ENCODE data around the gene CUZD1. TPM values are rescaled to one million over a fixed set of nuclear protein-coding genes. Genes with fewer than 3 reads are reported as not detected.

The CUZD1 gene
- under 1 TPM; 0.17 to 0.63 (median 0.43) TPM for total RNA-seq

GRCh38 chr10:122845783-122846332, at the start of gene CUZD1:
TSS of gene CUZD1 (minus strand) at chr10:122845857. CDS start at chr10:122845843, 14 bp downstream.
- H3K4me3 ChIP-seq: no peak within 1 kb of the TSS
- no peaks in the 10 kb centered on the region for H3K27me3 ChIP-seq
- H3K36me3 ChIP-seq: peaks cover 0 to 19% (median 0%) of the 10 kb centered on the region in 4 donors
- TF ChIP-seq EP300 (IDR thresholded peaks at IDR 0.05) (no peak), POLR2A (IDR thresholded peaks at IDR 0.05; ENCODE audit: low read depth) (no peak)
- H3K27ac ChIP-seq (replicated peaks in 1 of 4): no peak within 1 kb of the TSS
- intact Hi-C loops (cut with DNase I): no loop called here
- 67% methylated on average over 5 of the region's 5 CpGs for WGBS
- no peak for DNase-seq (ENCODE audit: extremely low spot score)
- peaks cover 0 to 5% (median 0%) of the 10 kb centered on the region in 4 donors for H3K9me3 ChIP-seq
- no peaks in the 10 kb centered on the region for H3K4me1 ChIP-seq

- Histone ChIP-seq H3K36me3 (no peaks in the 10 kb centered on the region), H3K9me3 (no peaks in the 10 kb centered on the region), H3K27ac (replicated peaks in 1 of 4) (no peak overlapping the region), H3K4me1 (no peaks in the 10 kb centered on the region), H3K4me3 (no peak overlapping the region), H3K27me3 (peaks cover 0 to 4% (median 0%) of the 10 kb centered on the region in 4 donors)
- intact Hi-C loops (cut with DNase I): no loop called here
- TF ChIP-seq CTCF (IDR thresholded peaks at IDR 0.05) (no peak), EP300 (IDR thresholded peaks at IDR 0.05) (no peak), POLR2A (IDR thresholded peaks at IDR 0.05; ENCODE audit: low read depth) (no peak), POLR2AphosphoS5 (IDR thresholded peaks at IDR 0.05) (no peak)
- no peak for DNase-seq (ENCODE audit: extremely low spot score)
- WGBS: 87% methylated on average over 5 of the region's 5 CpGs
Measured at GRCh38 chr10:122894261-122894944, 48.7 kb upstream of the CUZD1 start.

- Histone ChIP-seq H3K27me3 (no peaks in the 10 kb centered on the region), H3K9me3 (no peaks in the 10 kb centered on the region), H3K36me3 (no peaks in the 10 kb centered on the region), H3K27ac (replicated peaks in 1 of 4) (no peak overlapping the region), H3K4me1 (peaks cover 10 to 12% (median 10%) of the 10 kb centered on the region in 4 donors), H3K4me3 (no peak overlapping the region)
- intact Hi-C loops (cut with DNase I): no loop called here
- WGBS: 92% methylated on average over 1 of the region's 1 CpG
- no peak for TF ChIP-seq EP300 (IDR thresholded peaks at IDR 0.05)
- TF ChIP-seq POLR2A (IDR thresholded peaks at IDR 0.05; ENCODE audit: low read depth): no peak
- no peak for TF ChIP-seq POLR2AphosphoS5 (IDR thresholded peaks at IDR 0.05)
- TF ChIP-seq CTCF (IDR thresholded peaks at IDR 0.05): no peak
- DNase-seq (ENCODE audit: extremely low spot score): no peak
Measured at GRCh38 chr10:122884166-122884565, 38.5 kb upstream of the CUZD1 start.

GRCh38 chr10:122882766-122883165, 37.1 kb upstream of the CUZD1 start:
- Histone ChIP-seq H3K27ac (replicated peaks in 1 of 4) (no peak overlapping the region), H3K9me3 (no peaks in the 10 kb centered on the region), H3K4me1 (peaks cover 10 to 23% (median 17%) of the 10 kb centered on the region in 4 donors), H3K27me3 (no peaks in the 10 kb centered on the region), H3K36me3 (no peaks in the 10 kb centered on the region), H3K4me3 (no peak overlapping the region)
- intact Hi-C loops (cut with DNase I): no loop called here
- TF ChIP-seq POLR2AphosphoS5 (IDR thresholded peaks at IDR 0.05) (no peak), POLR2A (IDR thresholded peaks at IDR 0.05; ENCODE audit: low read depth) (no peak), EP300 (IDR thresholded peaks at IDR 0.05) (no peak), CTCF (IDR thresholded peaks at IDR 0.05) (no peak)
- no peak for DNase-seq (ENCODE audit: extremely low spot score)

GRCh38 chr10:122879339-122880273, 33.9 kb upstream of the CUZD1 start, which contains the start of gene FAM24B:
TSS of gene FAM24B (minus strand) at chr10:122879581. CDS start at chr10:122850515, 29,066 bp downstream.
- H3K4me3 ChIP-seq: peak within 1 kb of the TSS; percentile 59 to 74 (median 69)
- H3K4me1 ChIP-seq: peaks cover 10 to 23% (median 17%) of the 10 kb centered on the region in 4 donors
- H3K36me3 ChIP-seq: no peaks in the 10 kb centered on the region
- no peak for TF ChIP-seq EP300 (IDR thresholded peaks at IDR 0.05)
- TF ChIP-seq CTCF (IDR thresholded peaks at IDR 0.05): peak in 1 of 3 experiments; percentile 3
- TF ChIP-seq POLR2A (IDR thresholded peaks at IDR 0.05; ENCODE audit: low read depth): no peak
- peak; percentile 46 to 94 for TF ChIP-seq POLR2AphosphoS5 (IDR thresholded peaks at IDR 0.05)
- no peaks in the 10 kb centered on the region for H3K9me3 ChIP-seq
- peak within 1 kb of the TSS; percentile 55 to 65 (median 60) for H3K27ac ChIP-seq (replicated peaks in 1 of 4)
- 8% methylated on average over 62 of the region's 95 CpGs for WGBS
- DNase-seq (ENCODE audit: extremely low spot score): peak; percentile 96
- H3K27me3 ChIP-seq: no peaks in the 10 kb centered on the region
- intact Hi-C loops (cut with DNase I): no loop called here

Data from esophagus muscularis mucosa (tissue), 4 donors.